Ishikawa (cell line): ENCODE results near the gene PTPN23.

Source experiments
- CEBPB ChIP-seq: IDR thresholded peaks from 2 replicates; pipeline ENCODE4 v1.6.1; 2012
- CREB1 ChIP-seq: IDR thresholded peaks from 2 replicates; pipeline ENCODE4 v1.6.1; 2012; ENCODE audit warnings: low read depth
- EGR1 ChIP-seq: IDR thresholded peaks from 2 replicates; pipeline ENCODE4 v1.6.1; 2012
- EP300 ChIP-seq: IDR thresholded peaks from 2 replicates; pipeline ENCODE4 v1.6.1; 2012; ENCODE audit warnings: borderline replicate concordance
- FOXM1 ChIP-seq: IDR thresholded peaks from 2 replicates; pipeline ENCODE4 v1.6.1; 2012; ENCODE audit warnings: low read depth, borderline replicate concordance
- NFIC ChIP-seq: IDR thresholded peaks from 2 replicates; pipeline ENCODE4 v1.6.1; 2012
- RAD21 ChIP-seq: IDR thresholded peaks from 2 replicates; pipeline ENCODE4 v1.6.1; 2012; ENCODE audit warnings: low read depth
- TAF1 ChIP-seq: IDR thresholded peaks from 2 replicates; pipeline ENCODE4 v1.6.1; 2012; ENCODE audit warnings: low read depth, mild to moderate bottlenecking
- TCF12 ChIP-seq: IDR thresholded peaks from 2 replicates; pipeline ENCODE4 v1.6.1; 2012; ENCODE audit warnings: low read depth
- TEAD4 ChIP-seq: IDR thresholded peaks from 2 replicates; pipeline ENCODE4 v1.6.1; 2012
- YY1 ChIP-seq: IDR thresholded peaks from 2 replicates; pipeline ENCODE4 v1.6.1; 2012; ENCODE audit warnings: low read depth
- ZBTB7A ChIP-seq: IDR thresholded peaks from 2 replicates; pipeline ENCODE4 v1.6.1; 2012; ENCODE audit warnings: low read depth
- TF ChIP-seq, protein P1 (sequence below): IDR thresholded peaks from 2 replicates; pipeline ENCODE4 v1.6.1; 2012
- TF ChIP-seq, protein P2 (sequence below): IDR thresholded peaks from 2 replicates; pipeline ENCODE4 v1.6.1; 2012; ENCODE audit warnings: low read depth, mild to moderate bottlenecking
- TF ChIP-seq, protein P3 (sequence below): IDR thresholded peaks from 2 replicates; pipeline ENCODE4 v1.6.1; 2012

Gene PTPN23

DNA sequence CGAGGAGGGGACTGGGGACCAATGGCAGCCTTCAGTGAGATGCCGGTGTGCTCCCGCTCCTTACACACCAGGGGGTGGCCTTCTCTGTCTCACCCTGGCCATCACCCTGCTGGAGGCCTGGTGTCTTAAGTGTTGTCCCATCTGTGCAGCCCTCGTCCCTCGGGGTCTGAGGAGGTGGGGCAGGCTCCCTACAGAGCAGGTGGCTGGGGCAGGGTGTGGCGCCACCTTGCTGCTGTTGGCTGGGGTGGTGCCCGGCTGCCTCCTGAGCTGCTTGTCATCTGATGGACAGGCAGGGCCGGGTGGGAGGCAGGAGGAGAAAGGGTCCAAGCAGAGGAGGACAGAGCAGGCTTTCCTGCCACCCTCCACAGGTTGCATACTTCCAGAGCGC is 25.9 kb downstream of the PTPN23 start:
- TF ChIP-seq CEBPB (no peak), RAD21 (peak; percentile 26; the same call in 1 of the 2 replicates)

DNA sequence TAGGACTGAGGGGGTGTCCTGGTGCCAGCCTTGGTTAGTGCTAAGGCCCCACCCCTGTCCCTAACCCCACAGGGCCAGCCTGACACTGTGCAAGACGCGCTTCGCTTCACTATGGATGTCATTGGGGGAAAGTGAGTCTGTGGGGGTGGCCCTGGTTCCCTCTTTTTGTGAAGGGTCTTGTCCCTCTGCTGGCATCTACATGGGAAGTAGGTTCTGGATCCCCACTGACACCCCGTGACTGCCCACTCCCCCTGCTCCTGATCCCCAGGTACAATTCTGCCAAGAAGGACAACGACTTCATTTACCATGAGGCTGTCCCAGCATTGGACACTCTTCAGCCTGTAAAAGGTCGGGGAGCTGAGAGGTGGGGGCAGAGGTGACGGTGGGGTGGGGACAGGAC is 26.4 kb downstream of the PTPN23 start:
- no peak for TF ChIP-seq EGR1
- TF ChIP-seq RAD21, result no peak
- TF ChIP-seq ZBTB7A, result no peak
- TF ChIP-seq YY1, result no peak
- TF ChIP-seq, protein P1, sequence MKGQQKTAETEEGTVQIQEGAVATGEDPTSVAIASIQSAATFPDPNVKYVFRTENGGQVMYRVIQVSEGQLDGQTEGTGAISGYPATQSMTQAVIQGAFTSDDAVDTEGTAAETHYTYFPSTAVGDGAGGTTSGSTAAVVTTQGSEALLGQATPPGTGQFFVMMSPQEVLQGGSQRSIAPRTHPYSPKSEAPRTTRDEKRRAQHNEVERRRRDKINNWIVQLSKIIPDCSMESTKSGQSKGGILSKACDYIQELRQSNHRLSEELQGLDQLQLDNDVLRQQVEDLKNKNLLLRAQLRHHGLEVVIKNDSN, result no peak
- TF ChIP-seq NFIC, result no peak
- no peak for TF ChIP-seq CEBPB
- no peak for TF ChIP-seq TAF1
- no peak for TF ChIP-seq CREB1
- TF ChIP-seq FOXM1, result no peak
- no peak for TF ChIP-seq TCF12
- TF ChIP-seq, protein P2, sequence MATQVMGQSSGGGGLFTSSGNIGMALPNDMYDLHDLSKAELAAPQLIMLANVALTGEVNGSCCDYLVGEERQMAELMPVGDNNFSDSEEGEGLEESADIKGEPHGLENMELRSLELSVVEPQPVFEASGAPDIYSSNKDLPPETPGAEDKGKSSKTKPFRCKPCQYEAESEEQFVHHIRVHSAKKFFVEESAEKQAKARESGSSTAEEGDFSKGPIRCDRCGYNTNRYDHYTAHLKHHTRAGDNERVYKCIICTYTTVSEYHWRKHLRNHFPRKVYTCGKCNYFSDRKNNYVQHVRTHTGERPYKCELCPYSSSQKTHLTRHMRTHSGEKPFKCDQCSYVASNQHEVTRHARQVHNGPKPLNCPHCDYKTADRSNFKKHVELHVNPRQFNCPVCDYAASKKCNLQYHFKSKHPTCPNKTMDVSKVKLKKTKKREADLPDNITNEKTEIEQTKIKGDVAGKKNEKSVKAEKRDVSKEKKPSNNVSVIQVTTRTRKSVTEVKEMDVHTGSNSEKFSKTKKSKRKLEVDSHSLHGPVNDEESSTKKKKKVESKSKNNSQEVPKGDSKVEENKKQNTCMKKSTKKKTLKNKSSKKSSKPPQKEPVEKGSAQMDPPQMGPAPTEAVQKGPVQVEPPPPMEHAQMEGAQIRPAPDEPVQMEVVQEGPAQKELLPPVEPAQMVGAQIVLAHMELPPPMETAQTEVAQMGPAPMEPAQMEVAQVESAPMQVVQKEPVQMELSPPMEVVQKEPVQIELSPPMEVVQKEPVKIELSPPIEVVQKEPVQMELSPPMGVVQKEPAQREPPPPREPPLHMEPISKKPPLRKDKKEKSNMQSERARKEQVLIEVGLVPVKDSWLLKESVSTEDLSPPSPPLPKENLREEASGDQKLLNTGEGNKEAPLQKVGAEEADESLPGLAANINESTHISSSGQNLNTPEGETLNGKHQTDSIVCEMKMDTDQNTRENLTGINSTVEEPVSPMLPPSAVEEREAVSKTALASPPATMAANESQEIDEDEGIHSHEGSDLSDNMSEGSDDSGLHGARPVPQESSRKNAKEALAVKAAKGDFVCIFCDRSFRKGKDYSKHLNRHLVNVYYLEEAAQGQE, result no peak
- TF ChIP-seq EP300, result no peak
- TF ChIP-seq, protein P3, sequence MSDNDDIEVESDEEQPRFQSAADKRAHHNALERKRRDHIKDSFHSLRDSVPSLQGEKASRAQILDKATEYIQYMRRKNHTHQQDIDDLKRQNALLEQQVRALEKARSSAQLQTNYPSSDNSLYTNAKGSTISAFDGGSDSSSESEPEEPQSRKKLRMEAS, result no peak
- no peak for TF ChIP-seq TEAD4

DNA sequence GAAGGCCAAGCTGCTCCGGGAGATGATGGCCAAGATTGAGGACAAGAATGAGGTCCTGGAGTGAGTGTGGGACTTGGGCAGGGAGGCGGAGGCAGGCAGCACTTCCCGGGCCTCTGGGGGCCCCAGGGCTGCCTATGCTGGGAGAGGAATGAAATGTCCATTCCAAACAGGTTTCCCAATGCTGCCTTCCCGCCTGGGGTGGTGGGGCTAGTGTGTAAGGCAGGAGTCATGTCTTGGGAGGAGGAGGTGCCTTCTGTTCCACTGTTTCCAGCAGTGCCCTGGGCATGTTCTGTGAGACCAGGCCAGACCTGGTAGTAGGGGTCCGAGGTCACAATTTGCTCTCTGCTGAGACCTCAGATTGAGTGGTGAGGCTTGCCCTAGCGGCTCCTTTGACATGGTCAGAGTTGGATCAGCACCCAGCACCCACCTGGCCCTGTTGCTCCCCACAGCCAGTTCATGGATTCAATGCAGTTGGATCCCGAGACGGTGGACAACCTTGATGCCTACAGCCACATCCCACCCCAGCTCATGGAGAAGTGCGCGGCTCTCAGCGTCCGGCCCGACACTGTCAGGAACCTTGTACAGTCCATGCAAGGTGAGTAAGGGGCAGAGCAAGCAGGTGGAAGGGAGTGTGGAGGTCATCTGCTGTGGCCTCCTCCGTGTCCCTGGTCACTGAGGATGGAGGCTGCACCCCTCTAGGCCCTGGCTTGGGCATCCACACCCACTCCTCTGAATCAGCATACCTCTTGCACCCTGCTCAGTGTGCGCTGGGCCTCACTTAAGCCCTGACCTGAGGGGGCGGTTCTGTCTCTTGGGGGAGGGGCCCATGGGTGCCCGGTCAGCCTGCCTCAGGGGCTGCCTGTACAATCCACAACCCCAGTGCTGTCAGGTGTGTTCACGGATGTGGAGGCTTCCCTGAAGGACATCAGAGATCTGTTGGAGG is 27.3 kb downstream of the PTPN23 start:
- TF ChIP-seq, protein P2, result no peak

DNA sequence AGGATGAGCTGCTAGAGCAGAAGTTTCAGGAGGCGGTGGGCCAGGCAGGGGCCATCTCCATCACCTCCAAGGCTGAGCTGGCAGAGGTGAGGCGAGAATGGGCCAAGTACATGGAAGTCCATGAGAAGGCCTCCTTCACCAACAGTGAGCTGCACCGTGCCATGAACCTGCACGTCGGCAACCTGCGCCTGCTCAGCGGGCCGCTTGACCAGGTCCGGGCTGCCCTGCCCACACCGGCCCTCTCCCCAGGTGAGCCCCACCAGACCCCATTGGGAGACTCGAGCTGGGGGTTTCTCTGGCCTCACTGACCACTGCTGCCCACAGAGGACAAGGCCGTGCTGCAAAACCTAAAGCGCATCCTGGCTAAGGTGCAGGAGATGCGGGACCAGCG is 28.0 kb downstream of the PTPN23 start:
- TF ChIP-seq, protein P1, result no peak
- TF ChIP-seq, protein P2, result no peak
- no peak for TF ChIP-seq EP300
- no peak for TF ChIP-seq RAD21
- TF ChIP-seq EGR1, result no peak
- TF ChIP-seq CEBPB, result no peak
- no peak for TF ChIP-seq YY1
- no peak for TF ChIP-seq FOXM1
- TF ChIP-seq NFIC, result no peak
- no peak for TF ChIP-seq TCF12
- no peak for TF ChIP-seq TEAD4
- TF ChIP-seq CREB1, result no peak
- no peak for TF ChIP-seq TAF1

DNA sequence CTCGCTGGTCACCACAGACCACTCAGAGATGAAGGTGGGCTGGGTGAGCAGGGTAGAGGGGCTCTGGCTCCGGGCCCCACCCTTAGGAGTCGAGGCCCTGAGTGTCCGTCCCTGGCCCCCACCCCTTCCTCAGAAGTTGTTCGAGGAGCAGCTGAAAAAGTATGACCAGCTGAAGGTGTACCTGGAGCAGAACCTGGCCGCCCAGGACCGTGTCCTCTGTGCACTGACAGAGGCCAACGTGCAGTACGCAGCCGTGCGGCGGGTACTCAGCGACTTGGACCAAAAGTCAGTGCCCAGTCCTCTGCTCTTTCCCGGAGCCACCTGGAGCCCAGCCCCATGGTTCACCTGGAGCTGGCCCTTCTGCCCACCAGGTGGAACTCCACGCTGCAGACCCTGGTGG is 28.5 kb downstream of the PTPN23 start:
- TF ChIP-seq, protein P1, result no peak
- TF ChIP-seq FOXM1 (no peak), ZBTB7A (no peak), YY1 (no peak), TCF12 (no peak), NFIC (no peak), CEBPB (no peak), RAD21 (no peak), CREB1 (no peak), EP300 (no peak), TEAD4 (no peak), EGR1 (no peak), TAF1 (no peak)
- TF ChIP-seq, protein P3, result no peak
- TF ChIP-seq, protein P2, result no peak
